Left cardiac atrium (tissue), 4 donors: ENCODE data around the gene BRF1. TPM values are rescaled to one million over a fixed set of nuclear protein-coding genes. Genes with fewer than 3 reads are reported as not detected.
"Not testable (repeated sequence)": the region's sequence is repeated elsewhere in the genome, so short reads cannot be mapped to it uniquely, and the experiment has no call there.

Experiments
- ATAC-seq, 2 donors: fragments of 200-7000 bp; cut with Tn5 transposase; one replicate each; pipeline ENCODE4 v1.9.1; 2020; ENCODE audit warnings: mild to moderate bottlenecking in 2 of 2, moderate library complexity in 2 of 2
- DNase-seq: peaks from one replicate; pipeline ENCODE4 v3.0.0-alpha.2; 2020
- intact Hi-C, 2 donors: fragments of 100-400 bp; cut with DNase I; formaldehyde crosslinking; loops; one replicate each; pipeline versions ENCODE4 v1.14.1 to v1.15.1; 2022 to 2023
- total RNA-seq, 2 donors: library from RNA; stranded (reverse); fragmentation: NEBNext Ultra II Directional; extraction: Animal tissue kit (Norgen Biotek cat#: 25700); gene quantifications; one replicate each; pipeline ENCODE4 v1.2.1, GENCODE V29; 2021
- donor health status: DM: no; HTN: yes; CAD: no.
- donor health status: DM: no; HTN: yes; CAD: no; lungs with severe emphysema.
- donor health status: DM: yes; HTN: yes; CAD: no.
- donor health status: Dilated cardiomyopathy.

Gene BRF1
- total RNA-seq, 2 donors from 2014 or later: 18.8 to 20.0 TPM

- intact Hi-C loops: no loop called here
- ATAC-seq (peak; percentile 27 to 38), DNase-seq (no peak)
These were observed 33.0 kb upstream of the BRF1 start for GRCh38 chr14:105333613-105334364.

GRCh38 chr14:105333020-105333490 is 32.3 kb upstream of the BRF1 start:
- ATAC-seq (no peak), DNase-seq (no peak)
- intact Hi-C loops: no loop called here

- intact Hi-C loops: no loop called here
- no peak for ATAC-seq
These were observed 31.6 kb upstream of the BRF1 start for GRCh38 chr14:105332350-105332874.

GRCh38 chr14:105331575-105332349 is 31.0 kb upstream of the BRF1 start:
- intact Hi-C loops: no loop called here
- ATAC-seq (no peak), DNase-seq (no peak)

More at GRCh38 chr14:105332350-105332874, 31.6 kb upstream of the BRF1 start:
- DNase-seq: no peak

- ATAC-seq (no peak), DNase-seq (peak; percentile 84)
- intact Hi-C loops: no loop called here
These were observed 29.7 kb upstream of the BRF1 start for GRCh38 chr14:105330491-105330895.

- no peak for ATAC-seq
- no peak for DNase-seq
- intact Hi-C loops: no loop called here
These were observed 28.8 kb upstream of the BRF1 start for GRCh38 chr14:105329411-105330150.

GRCh38 chr14:105328678-105329390 is 28.0 kb upstream of the BRF1 start:
- intact Hi-C loops: no loop called here
- ATAC-seq (no peak), DNase-seq (no peak)

GRCh38 chr14:105328070-105328677 is 27.4 kb upstream of the BRF1 start:
- DNase-seq (peak; percentile 20), ATAC-seq (no peak)
- intact Hi-C loops: no loop called here

GRCh38 chr14:105327695-105328045 is 26.9 kb upstream of the BRF1 start:
- ATAC-seq, DNase-seq: not testable (repeated sequence)
- intact Hi-C loops: loop anchor here in 1 of 2 donors (2.0 kb wide), 1 partner anchor 33 kb away; no protein-coding TSS in a partner anchor

- ATAC-seq (peak; percentile 37 to 50), DNase-seq (peak; percentile 50)
- intact Hi-C loops: loop anchor here in 1 of 2 donors (2.0 kb wide), 1 partner anchor 32 kb away; no protein-coding TSS in a partner anchor
These were observed 26.3 kb upstream of the BRF1 start for GRCh38 chr14:105326891-105327694.

- DNase-seq: no peak
- no peak for ATAC-seq
- intact Hi-C loops: loop anchor here in 1 of 2 donors (2.0 kb wide), 1 partner anchor 32 kb away; no protein-coding TSS in a partner anchor
These were observed 25.7 kb upstream of the BRF1 start for GRCh38 chr14:105326568-105326867.

GRCh38 chr14:105325716-105326567 is 25.1 kb upstream of the BRF1 start:
- no peak for DNase-seq
- intact Hi-C loops: loop anchor here in 1 of 2 donors (2.0 kb wide), 1 partner anchor 31 kb away; no protein-coding TSS in a partner anchor

GRCh38 chr14:105325303-105325702 is 24.5 kb upstream of the BRF1 start:
- DNase-seq: no peak

More at GRCh38 chr14:105325716-105326567, 25.1 kb upstream of the BRF1 start:
- ATAC-seq: no peak

GRCh38 chr14:105324871-105325270 is 24.1 kb upstream of the BRF1 start:
- intact Hi-C loops: no loop called here
- DNase-seq (no peak), ATAC-seq (no peak)

More at GRCh38 chr14:105325303-105325702, 24.5 kb upstream of the BRF1 start:
- intact Hi-C loops: no loop called here
- ATAC-seq: no peak

- intact Hi-C loops: no loop called here
- DNase-seq (peak; percentile 51), ATAC-seq (peak; percentile 80 to 88)
These were observed 23.4 kb upstream of the BRF1 start for GRCh38 chr14:105324080-105324778.

GRCh38 chr14:105323663-105324062 is 22.9 kb upstream of the BRF1 start:
- no peak for DNase-seq
- ATAC-seq: peak in 1 of 2 donors; percentile 7
- intact Hi-C loops: no loop called here
